ENCODE measurements around the gene TIAM1.

GRCh38 chr21:31232344-31232743 is 111.7 kb downstream of the TIAM1 start:
- TF ChIP-seq EP300 (IDR thresholded peaks at IDR 0.05) = no peak
- TF ChIP-seq, protein P1, sequence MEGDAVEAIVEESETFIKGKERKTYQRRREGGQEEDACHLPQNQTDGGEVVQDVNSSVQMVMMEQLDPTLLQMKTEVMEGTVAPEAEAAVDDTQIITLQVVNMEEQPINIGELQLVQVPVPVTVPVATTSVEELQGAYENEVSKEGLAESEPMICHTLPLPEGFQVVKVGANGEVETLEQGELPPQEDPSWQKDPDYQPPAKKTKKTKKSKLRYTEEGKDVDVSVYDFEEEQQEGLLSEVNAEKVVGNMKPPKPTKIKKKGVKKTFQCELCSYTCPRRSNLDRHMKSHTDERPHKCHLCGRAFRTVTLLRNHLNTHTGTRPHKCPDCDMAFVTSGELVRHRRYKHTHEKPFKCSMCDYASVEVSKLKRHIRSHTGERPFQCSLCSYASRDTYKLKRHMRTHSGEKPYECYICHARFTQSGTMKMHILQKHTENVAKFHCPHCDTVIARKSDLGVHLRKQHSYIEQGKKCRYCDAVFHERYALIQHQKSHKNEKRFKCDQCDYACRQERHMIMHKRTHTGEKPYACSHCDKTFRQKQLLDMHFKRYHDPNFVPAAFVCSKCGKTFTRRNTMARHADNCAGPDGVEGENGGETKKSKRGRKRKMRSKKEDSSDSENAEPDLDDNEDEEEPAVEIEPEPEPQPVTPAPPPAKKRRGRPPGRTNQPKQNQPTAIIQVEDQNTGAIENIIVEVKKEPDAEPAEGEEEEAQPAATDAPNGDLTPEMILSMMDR (IDR thresholded peaks at IDR 0.05) = no peak
- TF ChIP-seq POLR2A (IDR thresholded peaks at IDR 0.05; ENCODE audit: low read depth) = no peak
- TF ChIP-seq POLR2AphosphoS5 (IDR thresholded peaks at IDR 0.05) = no peak

Data from esophagus muscularis mucosa (tissue), 4 donors.